SH-SY5Y (cell line): Measurements from ENCODE around the gene HIKESHI.

Experiments
- GATA2 ChIP-seq: IDR thresholded peaks from 2 replicates; pipeline ENCODE4 v1.6.1; 2011; ENCODE audit warnings: mild to moderate bottlenecking, low read depth, low read length
- GATA3 ChIP-seq: IDR thresholded peaks from 2 replicates; pipeline ENCODE4 v1.6.1; 2011; ENCODE audit warnings: low read depth, mild to moderate bottlenecking, low read length, moderate library complexity

- no peak for TF ChIP-seq GATA2
- TF ChIP-seq GATA3: no peak
These were observed 27.5 kb upstream of the HIKESHI start for GRCh38 chr11:86274503-86274902.
